KMS-11 (cell line): ENCODE results near the gene SPEM3.

ENCODE experiments used
- H2AFZ ChIP-seq: fragments of 200-600 bp; sonication (generic); 2 replicates; pipeline ENCODE4 v1.6.1; 2016; ENCODE audit warnings: antibody characterized with exemption, mixed run types, low read depth
- H3K27ac ChIP-seq: fragments of 200-600 bp; sonication (generic); 2 replicates; pipeline ENCODE4 v1.6.1; 2016; ENCODE audit warnings: mild to moderate bottlenecking, mixed run types
- H3K27me3 ChIP-seq: fragments of 200-600 bp; sonication (generic); 2 replicates; pipeline ENCODE4 v1.6.1; 2017; ENCODE audit warnings: mild to moderate bottlenecking, low read depth, mixed run types, moderate library complexity; ENCODE audit not compliant: insufficient read depth
- H3K36me3 ChIP-seq: fragments of 200-600 bp; sonication (generic); 2 replicates; pipeline ENCODE4 v1.6.1; 2017; ENCODE audit warnings: mild to moderate bottlenecking, mixed run types; ENCODE audit not compliant: insufficient read depth
- H3K4me1 ChIP-seq: fragments of 200-600 bp; sonication (generic); 2 replicates; pipeline ENCODE4 v1.6.1; 2016; ENCODE audit warnings: mild to moderate bottlenecking, low read depth, mixed run types; ENCODE audit not compliant: poor library complexity, severe bottlenecking
- H3K4me2 ChIP-seq: fragments of 200-600 bp; sonication (generic); 2 replicates; pipeline ENCODE4 v1.7.0; 2016; ENCODE audit warnings: mild to moderate bottlenecking, mixed run types
- H3K4me3 ChIP-seq: fragments of 200-600 bp; sonication (generic); IDR thresholded peaks from 2 replicates; pipeline ENCODE4 v1.6.1; 2017; ENCODE audit warnings: low read depth, low read length, mixed read lengths; ENCODE audit not compliant: insufficient read depth
- H3K79me2 ChIP-seq: fragments of 200-600 bp; sonication (generic); 2 replicates; pipeline ENCODE4 v1.6.1; 2016; ENCODE audit warnings: low read depth, mixed run types; ENCODE audit not compliant: insufficient read depth
- H3K9ac ChIP-seq: fragments of 200-600 bp; sonication (generic); 2 replicates; pipeline ENCODE4 v1.6.1; 2016; ENCODE audit warnings: mild to moderate bottlenecking, mixed run types
- H4K20me1 ChIP-seq: fragments of 200-600 bp; sonication (generic); 2 replicates; pipeline ENCODE4 v1.6.1; 2016; ENCODE audit warnings: mild to moderate bottlenecking, mixed run types; ENCODE audit not compliant: insufficient read depth
- CTCF ChIP-seq: fragments of 200-600 bp; sonication (generic); conservative IDR thresholded peaks from 2 replicates; pipeline ENCODE4 v1.6.1; 2017; ENCODE audit warnings: low read depth, mild to moderate bottlenecking, antibody characterized with exemption, low read length, moderate library complexity, mixed read lengths

Gene SPEM3

DNA sequence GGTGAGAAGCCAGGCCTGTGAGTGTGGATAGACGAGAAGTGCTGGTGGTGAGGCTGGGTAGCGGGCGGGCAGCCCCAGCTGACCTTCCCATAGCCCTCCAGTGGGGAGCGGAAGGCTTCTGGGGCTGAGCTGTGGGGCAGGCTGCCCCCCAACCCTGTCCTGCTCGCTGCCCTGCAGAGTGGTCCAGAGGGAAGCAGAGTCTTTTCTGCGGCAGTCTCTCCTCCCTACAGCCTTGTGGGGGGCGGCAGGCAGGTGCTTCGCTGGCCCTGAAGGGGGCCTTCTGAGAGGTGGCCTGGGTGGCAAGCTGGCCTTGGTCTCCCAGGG, 17.3 kb upstream of the SPEM3 start:
- Histone ChIP-seq H3K4me3 (no peak overlapping the region), H3K27ac (no peak overlapping the region), H3K27me3 (no peaks in the 10 kb centered on the region), H3K4me1 (no peaks in the 10 kb centered on the region), H2AFZ (no peak overlapping the region), H4K20me1 (no peaks in the 10 kb centered on the region), H3K79me2 (no peaks in the 10 kb centered on the region), H3K4me2 (no peak overlapping the region), H3K9ac (no peak overlapping the region), H3K36me3 (no peaks in the 10 kb centered on the region)
- no peak for TF ChIP-seq CTCF

DNA sequence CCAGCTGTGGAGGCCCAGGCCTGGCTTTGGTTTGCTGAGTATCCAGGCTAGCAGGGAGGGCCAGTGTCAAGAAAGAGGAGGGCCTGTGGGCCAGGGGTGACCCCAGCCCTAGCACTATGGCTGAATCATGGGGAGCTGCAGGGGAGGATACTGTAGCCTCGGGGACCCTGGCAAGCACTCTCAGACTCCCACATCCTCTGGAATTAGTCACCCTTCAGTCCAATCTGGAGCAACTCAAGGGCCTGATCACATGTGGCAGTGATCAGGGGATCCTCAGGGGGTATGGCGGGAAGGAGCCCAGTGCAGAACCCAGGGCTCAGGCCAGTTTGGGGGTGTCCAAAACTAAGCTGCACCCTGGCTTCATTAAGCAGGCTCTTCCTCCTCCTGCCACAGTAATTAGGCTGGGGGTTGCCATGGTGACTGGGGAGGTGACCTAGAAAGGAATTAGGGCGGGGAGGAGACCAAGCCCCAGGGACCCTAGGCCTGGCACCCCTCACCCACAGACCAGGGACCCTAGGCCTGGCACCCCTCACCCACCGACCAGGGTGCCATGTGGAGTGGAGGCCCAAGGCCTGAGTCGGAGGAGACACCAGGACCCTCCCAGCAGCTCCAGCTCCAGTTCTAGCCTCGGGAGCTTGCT, 15.2 kb upstream of the SPEM3 start:
- Histone ChIP-seq H3K9ac (no peak overlapping the region), H3K4me1 (no peaks in the 10 kb centered on the region), H3K79me2 (no peaks in the 10 kb centered on the region), H4K20me1 (no peaks in the 10 kb centered on the region), H2AFZ (no peak overlapping the region), H3K27ac (no peak overlapping the region), H3K36me3 (no peaks in the 10 kb centered on the region), H3K4me2 (no peak overlapping the region), H3K27me3 (no peaks in the 10 kb centered on the region), H3K4me3 (no peak overlapping the region)
- no peak for TF ChIP-seq CTCF

DNA sequence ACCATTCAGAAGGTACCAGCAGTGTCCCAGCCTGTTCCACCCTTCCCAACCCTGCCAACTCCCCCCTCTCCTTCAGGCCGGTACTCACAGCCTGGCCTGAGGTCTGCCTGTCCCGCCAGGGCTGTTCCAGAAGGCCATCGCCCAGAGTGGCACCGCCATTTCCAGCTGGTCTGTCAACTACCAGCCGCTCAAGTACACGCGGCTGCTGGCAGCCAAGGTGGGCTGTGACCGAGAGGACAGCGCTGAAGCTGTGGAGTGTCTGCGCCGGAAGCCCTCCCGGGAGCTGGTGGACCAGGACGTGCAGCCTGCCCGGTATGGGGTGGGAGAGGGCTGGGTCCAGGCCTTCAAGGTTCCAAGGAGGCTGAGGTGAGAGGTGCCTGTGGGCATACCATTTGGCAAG, 13.8 kb upstream of the SPEM3 start:
- H3K4me1 ChIP-seq = no peaks in the 10 kb centered on the region
- H3K27me3 ChIP-seq = no peaks in the 10 kb centered on the region
- no peak overlapping the region for H3K4me2 ChIP-seq
- H3K9ac ChIP-seq = no peak overlapping the region
- H4K20me1 ChIP-seq = no peaks in the 10 kb centered on the region
- no peak overlapping the region for H3K4me3 ChIP-seq
- H2AFZ ChIP-seq = no peak overlapping the region
- H3K36me3 ChIP-seq = no peaks in the 10 kb centered on the region
- no peak for TF ChIP-seq CTCF
- H3K27ac ChIP-seq = no peak overlapping the region
- no peaks in the 10 kb centered on the region for H3K79me2 ChIP-seq

- Histone ChIP-seq H3K27ac (no peak overlapping the region), H3K4me3 (no peak overlapping the region), H2AFZ (no peak overlapping the region), H3K4me1 (no peaks in the 10 kb centered on the region), H3K9ac (no peak overlapping the region), H3K79me2 (no peaks in the 10 kb centered on the region), H3K27me3 (no peaks in the 10 kb centered on the region), H4K20me1 (no peaks in the 10 kb centered on the region), H3K4me2 (no peak overlapping the region), H3K36me3 (no peaks in the 10 kb centered on the region)
- TF ChIP-seq CTCF = no peak
Measured at GRCh38 chr17:7415784-7416183, 12.9 kb upstream of the SPEM3 start.
